ENCODE measurements around the gene ZNF662. TPM values are rescaled to one million over a fixed set of nuclear protein-coding genes. Genes with fewer than 3 reads are reported as not detected.

Gene ZNF662
- total and polyA plus RNA-seq, 9 of the 15 experiments (the other 6 are each of a cell fraction or from before 2014, with no cell fraction given): 0.07 to 0.55 (median 0.27) TPM

DNA sequence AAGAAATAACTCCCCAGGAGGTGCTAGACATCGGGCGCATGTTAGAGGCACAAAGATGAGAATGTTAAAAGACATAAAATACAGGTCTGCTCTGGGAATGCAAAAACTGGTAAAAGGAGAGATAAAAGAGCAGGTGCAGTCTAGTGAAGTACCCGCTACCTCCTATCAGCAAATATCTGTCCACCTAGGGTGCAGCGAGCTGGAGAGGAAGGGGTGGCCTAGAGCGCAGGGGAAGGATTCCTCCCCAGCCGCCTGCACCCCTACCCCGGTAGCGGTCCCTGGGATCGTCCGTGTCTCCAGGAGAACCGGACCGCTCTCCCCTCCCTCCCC lies 237 bp upstream of the ZNF662 start (continued):
- TF ChIP-seq, protein P1, sequence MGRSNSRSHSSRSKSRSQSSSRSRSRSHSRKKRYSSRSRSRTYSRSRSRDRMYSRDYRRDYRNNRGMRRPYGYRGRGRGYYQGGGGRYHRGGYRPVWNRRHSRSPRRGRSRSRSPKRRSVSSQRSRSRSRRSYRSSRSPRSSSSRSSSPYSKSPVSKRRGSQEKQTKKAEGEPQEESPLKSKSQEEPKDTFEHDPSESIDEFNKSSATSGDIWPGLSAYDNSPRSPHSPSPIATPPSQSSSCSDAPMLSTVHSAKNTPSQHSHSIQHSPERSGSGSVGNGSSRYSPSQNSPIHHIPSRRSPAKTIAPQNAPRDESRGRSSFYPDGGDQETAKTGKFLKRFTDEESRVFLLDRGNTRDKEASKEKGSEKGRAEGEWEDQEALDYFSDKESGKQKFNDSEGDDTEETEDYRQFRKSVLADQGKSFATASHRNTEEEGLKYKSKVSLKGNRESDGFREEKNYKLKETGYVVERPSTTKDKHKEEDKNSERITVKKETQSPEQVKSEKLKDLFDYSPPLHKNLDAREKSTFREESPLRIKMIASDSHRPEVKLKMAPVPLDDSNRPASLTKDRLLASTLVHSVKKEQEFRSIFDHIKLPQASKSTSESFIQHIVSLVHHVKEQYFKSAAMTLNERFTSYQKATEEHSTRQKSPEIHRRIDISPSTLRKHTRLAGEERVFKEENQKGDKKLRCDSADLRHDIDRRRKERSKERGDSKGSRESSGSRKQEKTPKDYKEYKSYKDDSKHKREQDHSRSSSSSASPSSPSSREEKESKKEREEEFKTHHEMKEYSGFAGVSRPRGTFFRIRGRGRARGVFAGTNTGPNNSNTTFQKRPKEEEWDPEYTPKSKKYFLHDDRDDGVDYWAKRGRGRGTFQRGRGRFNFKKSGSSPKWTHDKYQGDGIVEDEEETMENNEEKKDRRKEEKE (IDR thresholded peaks at IDR 0.05; ENCODE audit: borderline replicate concordance in 1 of 2, control insufficient read depth in 1 of 2, low read depth in 2 of 2, low read length in 1 of 2): no peak
- no peak for TF ChIP-seq PRPF4 (IDR thresholded peaks at IDR 0.05; ENCODE audit: insufficient read depth, low read depth, low read length, poor library complexity, severe bottlenecking)
- no peak for TF ChIP-seq CBFA2T3 (IDR thresholded peaks at IDR 0.05)
- TF ChIP-seq SIRT6 (IDR thresholded peaks at IDR 0.05; ENCODE audit: low read depth, low read length): no peak
- no peak for TF ChIP-seq COPS2 (conservative IDR thresholded peaks at IDR 0.05)
- TF ChIP-seq, protein P2, sequence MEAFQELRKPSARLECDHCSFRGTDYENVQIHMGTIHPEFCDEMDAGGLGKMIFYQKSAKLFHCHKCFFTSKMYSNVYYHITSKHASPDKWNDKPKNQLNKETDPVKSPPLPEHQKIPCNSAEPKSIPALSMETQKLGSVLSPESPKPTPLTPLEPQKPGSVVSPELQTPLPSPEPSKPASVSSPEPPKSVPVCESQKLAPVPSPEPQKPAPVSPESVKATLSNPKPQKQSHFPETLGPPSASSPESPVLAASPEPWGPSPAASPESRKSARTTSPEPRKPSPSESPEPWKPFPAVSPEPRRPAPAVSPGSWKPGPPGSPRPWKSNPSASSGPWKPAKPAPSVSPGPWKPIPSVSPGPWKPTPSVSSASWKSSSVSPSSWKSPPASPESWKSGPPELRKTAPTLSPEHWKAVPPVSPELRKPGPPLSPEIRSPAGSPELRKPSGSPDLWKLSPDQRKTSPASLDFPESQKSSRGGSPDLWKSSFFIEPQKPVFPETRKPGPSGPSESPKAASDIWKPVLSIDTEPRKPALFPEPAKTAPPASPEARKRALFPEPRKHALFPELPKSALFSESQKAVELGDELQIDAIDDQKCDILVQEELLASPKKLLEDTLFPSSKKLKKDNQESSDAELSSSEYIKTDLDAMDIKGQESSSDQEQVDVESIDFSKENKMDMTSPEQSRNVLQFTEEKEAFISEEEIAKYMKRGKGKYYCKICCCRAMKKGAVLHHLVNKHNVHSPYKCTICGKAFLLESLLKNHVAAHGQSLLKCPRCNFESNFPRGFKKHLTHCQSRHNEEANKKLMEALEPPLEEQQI (IDR thresholded peaks at IDR 0.05): no peak
- TF ChIP-seq PHB (CRISPR knock-in tag; IDR thresholded peaks at IDR 0.05): no peak
- no peak for TF ChIP-seq HIVEP1 (CRISPR knock-in tag; IDR thresholded peaks at IDR 0.05)
- TF ChIP-seq YBX1 (IDR thresholded peaks at IDR 0.05): no peak

Data from K562 (cell line).